GM18951 (cell line): ENCODE results near the gene RNF114.
"Not testable (repeated sequence)": the region's sequence is repeated elsewhere in the genome, so short reads cannot be mapped to it uniquely, and the experiment has no call there.

Source experiments
- POLR2A ChIP-seq: IDR thresholded peaks from 4 replicates; pipeline ENCODE4 v1.6.1; 2011; ENCODE audit warnings: mild to moderate bottlenecking; ENCODE audit not compliant: insufficient read length, insufficient read depth; ENCODE audit errors: extremely low read depth
- in situ Hi-C: fragments of 300-500 bp; cut with MboI; formaldehyde crosslinking; loops from one replicate; pipeline ENCODE4 v1.12.0; 2022; ENCODE audit warnings: low sequenced_read_pairs, mixed read lengths, inconsistent platforms; ENCODE audit not compliant: unreplicated experiment

Gene RNF114

DNA sequence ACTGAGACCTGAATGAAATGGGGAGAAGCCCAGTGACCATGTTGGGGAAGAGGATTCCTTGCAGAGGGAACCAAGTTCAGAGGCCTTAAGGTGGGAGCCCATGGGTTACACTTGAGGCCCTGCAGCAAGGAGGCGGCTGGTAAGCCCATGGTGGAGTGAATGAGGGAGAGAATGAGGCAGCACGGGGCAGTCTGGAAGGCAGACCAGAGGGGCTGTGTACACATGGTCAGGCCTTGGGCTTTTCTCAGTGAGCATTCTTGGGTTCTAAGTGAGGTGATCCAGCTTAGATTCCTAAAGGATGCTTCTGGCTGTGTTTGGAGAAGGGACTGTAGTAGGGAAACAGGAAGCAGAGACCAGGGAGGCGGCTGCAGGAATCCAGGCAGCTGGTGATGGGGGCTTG is 19.0 kb downstream of the RNF114 start:
- in situ Hi-C loops, result no loop called here
- no peak for TF ChIP-seq POLR2A

DNA sequence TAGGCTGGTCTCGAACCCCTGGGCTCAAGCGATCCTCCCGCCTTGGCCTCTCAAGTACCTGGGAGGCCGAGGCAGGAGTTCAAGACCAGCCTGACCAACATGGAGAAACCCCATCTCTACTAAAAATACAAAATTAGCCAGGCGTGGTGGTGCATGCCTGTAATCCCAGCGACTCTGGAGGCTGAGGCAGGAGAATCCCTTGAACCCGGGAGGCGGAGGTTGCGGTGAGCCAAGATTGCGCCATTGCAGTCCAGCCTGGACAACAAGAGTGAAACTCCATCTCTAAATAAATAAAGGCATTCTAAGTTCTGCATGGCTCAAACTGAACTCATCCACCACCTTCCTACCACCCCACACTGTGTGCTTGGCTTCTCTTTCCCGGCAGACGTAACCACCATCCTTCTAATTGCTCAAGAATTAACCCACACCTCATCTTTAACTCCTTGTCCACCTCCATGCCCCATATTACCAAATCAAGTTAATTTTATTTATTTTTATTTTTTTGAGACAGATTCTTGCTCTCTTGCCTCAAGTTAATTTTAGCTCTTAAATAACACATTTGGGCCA is 19.7 kb downstream of the RNF114 start:
- in situ Hi-C loops, result not testable (repeated sequence)

DNA sequence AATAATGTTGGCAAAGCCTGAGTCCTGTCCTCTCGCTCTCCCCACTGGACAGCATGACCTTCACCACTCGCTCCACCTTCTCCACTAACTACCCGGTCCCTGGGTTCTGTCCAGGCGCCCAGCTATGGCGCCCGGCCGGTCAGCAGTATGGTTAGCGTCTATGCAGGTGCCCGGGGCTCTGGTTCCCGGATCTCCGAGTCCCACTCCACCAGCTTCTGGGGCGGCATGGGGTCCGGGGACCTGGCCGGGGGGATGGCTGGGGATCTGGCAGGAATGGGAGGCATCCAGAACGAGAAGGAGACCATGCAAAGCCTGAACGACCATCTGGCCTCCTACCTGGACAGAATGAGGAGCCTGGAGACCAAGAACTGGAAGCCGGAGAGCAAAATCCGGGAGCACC is 20.5 kb downstream of the RNF114 start:
- no peak for TF ChIP-seq POLR2A
- in situ Hi-C loops, result no loop called here

DNA sequence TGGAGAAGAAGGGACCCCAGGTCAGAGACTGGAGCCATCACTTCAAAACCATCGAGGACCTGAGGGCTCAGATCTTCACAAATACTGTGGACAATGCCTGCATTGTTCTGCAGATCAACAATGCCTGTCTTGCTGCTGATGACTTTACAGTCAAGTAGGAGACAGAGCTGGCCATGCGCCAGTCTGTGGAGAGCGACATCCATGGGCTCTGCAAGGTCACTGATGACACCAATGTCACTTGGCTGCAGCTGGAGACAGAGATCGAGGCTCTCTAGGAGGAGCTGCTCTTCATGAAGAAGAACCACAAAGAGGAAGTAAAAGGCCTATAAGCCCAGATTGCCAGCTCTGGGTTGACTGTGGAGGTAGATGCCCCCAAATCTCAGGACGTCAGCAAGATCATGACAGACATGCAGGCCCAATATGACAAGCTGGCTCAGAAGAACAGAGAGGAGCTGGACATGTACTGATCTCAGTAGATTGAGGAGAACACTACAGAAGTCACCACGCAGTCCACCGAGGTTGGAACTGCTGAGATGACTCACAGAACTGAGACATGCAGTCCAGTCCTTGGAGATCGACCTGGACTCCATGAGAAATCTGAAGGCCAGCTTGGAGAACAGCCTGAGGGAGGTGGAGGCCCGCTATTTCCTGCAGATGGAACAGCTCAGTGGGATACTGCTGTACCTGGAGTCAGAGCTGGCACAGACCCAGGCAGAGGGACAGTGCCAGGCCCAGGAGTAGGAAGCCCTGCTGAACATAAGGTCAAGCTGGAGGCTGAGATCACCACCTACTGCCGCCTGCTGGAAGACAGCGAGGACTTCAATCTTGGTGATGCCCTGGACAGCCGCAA is 21.1 kb downstream of the RNF114 start:
- in situ Hi-C loops, result not testable (repeated sequence)

DNA sequence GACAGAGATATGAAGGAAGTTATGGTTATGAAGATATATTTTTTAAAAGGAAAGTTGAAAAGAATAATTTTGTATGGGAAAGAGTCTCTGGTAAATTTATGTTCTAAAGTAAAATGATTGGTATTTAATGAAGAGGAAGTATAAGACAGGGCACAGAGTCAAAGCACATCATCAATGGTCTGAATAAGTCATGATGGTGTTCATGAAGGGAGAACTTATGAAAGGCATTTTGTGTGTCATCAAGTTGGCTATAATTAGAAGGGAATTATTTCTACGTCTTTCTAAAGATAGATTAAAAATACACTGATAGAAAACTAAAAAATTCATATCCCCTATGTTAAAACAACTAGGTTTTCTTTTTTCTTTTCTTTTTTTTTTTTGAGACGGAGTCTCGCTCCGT is 25.2 kb downstream of the RNF114 start:
- TF ChIP-seq POLR2A, result no peak
- in situ Hi-C loops, result no loop called here

DNA sequence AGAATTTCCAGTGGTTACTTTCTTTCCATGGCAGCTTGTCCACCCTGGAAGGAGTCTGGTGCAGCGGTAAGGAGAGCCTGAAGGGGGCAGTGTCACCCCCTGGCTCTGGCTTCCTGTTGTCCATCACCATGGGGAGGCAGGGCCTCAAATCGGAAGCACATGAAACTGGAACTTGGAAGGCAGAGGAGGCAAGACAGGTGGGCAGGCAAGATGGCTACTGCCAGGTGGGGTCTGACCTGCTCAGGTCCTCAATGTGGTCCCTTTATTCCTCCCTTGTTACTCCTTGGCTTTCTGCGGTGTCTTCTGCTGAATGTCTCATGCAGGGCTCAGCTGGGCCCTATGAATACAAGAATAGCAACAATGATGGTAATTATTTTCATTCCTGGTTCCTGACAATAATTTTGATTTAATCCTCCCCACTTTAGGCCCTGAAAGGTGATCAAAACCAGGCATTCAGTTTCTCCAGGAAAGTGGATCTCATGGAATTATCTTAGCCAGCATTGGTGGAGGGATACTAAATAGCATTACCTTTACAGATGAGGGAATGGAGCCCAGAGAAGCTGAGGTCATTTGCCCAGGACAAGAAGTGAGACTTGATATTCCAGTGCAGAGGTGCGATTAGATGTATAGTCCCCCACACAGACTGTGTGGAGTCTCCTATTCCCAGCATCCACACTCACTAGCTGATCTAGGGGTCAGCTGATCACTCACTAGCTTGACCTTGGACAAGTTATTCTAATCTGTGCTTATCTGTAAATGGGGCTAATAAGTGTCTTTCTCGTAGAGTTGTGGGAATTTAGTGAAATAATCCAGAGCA is 29.0 kb downstream of the RNF114 start:
- in situ Hi-C loops, result no loop called here
- no peak for TF ChIP-seq POLR2A

DNA sequence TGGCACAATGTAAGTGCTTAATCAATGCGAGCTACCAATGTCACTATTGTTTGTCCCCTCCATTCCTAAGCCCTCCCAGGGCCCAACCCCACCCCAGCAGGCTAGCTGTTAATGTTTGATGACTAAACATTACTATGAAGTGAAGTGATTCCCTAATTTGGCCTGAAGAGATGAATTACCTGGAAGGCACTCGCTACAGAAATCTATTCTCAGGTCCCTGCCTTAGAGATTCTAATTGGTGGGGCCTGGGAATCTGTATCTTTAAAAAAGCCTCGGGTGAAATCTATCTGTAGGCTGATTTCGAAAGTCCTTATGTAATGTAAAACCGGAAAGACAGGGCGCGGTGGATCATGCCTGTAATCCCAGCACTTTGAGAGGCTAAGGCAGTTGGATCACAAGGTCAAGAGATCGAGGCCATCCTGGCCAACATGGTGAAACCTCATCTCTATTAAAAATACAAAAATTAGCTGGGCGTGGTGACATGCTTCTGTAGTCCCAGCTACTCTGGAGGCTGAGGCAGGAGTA is 29.6 kb downstream of the RNF114 start:
- TF ChIP-seq POLR2A, result no peak

DNA sequence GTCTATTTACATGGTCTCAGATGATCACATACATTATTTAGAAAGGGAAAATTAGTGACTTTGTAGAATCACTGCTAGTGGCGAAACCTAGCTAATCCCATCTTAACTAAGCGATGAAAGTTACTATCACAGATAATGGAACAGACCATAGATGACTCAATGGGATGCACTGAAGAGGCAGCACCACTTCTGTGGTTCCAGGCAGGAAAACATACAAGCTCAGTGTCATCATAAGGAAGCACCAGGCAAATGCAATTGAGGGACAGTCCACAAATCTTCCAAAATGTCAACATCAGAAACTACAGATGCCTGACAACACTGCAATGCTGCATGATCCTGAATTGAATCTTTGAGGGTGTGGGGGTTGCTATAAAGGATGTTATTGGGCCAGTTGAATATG is 30.7 kb downstream of the RNF114 start:
- TF ChIP-seq POLR2A, result no peak
- in situ Hi-C loops, result no loop called here

More for the DNA sequence above, 29.6 kb downstream of the RNF114 start:
- in situ Hi-C loops, result no loop called here

DNA sequence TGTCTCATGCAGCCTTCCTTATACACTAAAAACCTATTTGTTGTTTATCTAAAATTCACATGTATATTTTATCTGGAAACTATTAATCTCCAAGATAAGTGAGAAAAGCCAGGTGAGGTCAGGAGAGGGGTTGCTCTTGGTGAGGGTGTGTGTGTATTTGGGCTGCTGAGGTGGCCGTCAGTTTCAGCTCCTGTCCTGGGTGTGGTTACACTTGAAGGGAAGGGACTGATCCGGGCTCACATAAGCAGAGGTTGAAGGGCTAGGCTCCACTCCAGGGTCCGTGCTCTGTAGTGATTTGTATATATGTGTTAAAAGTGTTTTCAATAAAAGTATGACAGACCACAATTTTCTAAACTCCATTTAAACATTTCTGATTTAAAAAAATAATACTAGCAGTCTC is 33.0 kb downstream of the RNF114 start:
- in situ Hi-C loops, result no loop called here
- TF ChIP-seq POLR2A, result no peak

DNA sequence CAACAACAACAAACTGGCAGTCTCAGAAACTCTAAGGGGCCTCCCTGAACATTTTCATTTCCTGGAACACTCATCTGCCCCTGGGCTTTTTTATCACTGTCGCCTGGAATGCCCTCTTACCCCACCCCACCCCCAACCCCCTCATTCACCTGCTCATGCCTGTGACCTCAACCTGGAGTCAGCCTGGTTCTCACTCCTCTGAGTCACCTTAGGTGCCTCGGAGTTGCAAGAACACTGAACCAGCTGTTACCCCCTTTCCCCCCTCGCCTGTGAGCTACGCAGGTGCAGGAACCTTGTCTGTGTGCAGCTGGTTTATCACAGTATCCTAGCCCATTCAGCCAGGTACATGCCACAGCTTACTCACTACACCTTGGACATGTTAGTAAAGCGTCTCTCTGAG is 33.7 kb downstream of the RNF114 start:
- no peak for TF ChIP-seq POLR2A
- in situ Hi-C loops, result loop anchor here (10.0 kb wide), 2 partner anchors 105 to 215 kb away; no protein-coding TSS in a partner anchor

DNA sequence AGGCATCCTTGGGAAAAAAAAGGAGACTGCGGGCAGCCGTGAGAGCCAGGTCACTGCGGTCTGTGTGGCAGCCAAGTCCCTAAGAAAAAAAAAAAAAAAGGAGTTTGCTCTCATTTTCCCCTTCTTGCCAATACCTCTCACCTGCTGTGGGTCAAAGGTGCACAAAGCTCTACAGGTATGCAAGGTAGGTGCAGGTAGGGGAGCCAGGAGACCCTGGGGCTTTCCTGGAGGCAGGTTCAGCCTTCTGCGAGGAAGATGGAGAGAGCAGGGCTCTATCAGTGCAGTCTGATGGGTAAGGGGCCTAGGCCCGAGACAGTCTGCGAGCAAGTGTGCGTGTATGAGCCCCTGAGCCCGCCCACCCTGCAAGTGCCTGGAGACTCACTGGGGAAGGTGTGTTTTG is 34.3 kb downstream of the RNF114 start:
- TF ChIP-seq POLR2A, result no peak
- in situ Hi-C loops, result loop anchor here (10.0 kb wide), 2 partner anchors 104 to 214 kb away; no protein-coding TSS in a partner anchor

DNA sequence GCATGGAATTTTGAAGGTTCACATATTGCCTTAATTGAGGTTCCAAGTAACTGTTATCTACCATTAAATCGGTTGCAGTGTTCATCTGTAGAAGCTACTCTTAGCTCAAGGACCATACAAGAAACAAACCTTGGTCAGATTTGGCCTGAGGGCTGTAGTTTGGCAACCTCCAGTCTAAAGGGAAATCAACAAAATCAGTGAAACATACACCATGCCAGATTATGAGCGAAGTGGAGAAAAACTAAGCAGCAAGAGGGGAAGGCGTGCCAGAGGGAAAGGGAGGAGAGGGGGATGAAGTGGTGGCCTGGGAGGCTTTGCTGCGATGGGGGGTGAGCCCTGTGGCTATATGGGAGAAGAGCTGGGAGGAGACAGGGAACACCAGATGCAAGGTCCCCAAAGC is 37.8 kb downstream of the RNF114 start:
- TF ChIP-seq POLR2A, result no peak
- in situ Hi-C loops, result loop anchor here (10.0 kb wide), 2 partner anchors 101 to 211 kb away; no protein-coding TSS in a partner anchor

DNA sequence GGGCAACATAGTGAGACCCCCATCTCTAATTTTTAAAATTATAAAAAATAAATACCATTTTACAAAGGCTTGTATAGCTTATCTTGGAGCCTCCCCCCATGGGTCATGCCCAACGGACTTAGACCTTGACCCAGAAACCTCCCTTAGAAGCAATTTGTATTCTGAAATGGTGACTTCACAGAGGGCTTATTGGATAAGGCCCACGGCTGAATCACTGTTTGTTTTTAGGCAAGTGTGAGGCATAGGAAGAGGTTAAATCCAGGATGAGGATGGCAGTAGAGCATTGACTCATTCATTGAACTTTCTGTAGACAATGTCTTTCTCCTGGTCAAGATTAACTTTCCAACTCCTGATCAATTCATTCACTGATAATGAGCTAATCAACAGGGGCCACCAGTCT is 40.3 kb downstream of the RNF114 start:
- in situ Hi-C loops, result loop anchor here (10.0 to 25.0 kb wide), 3 partner anchors 98 to 486 kb away; no protein-coding TSS in a partner anchor
- no peak for TF ChIP-seq POLR2A

DNA sequence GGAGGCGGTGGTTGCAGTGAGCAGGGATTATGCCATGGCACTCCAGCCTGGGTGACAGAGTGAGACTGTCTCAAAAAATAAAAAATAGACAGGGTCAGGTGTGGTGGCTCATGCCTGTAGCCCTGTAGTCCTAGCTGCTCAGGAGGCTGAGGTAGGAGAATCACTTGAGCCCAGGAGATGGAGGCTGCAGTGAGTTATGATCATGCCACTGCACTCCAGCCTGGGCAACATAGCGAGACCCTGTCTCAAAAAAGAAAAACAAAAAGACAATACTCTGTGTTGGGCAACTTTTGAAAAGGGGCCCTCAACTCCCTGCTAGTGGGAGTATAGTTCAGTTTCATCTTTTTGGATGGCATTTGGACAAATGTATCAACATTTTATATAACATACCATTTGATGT is 41.5 kb downstream of the RNF114 start:
- in situ Hi-C loops, result loop anchor here (10.0 to 25.0 kb wide), 3 partner anchors 97 to 485 kb away; no protein-coding TSS in a partner anchor
